GM21360 (cell line): ENCODE measurements around the gene TPP1.

Experiments used
- ATAC-seq: cut with Tn5 transposase; IDR thresholded peaks from one replicate; pipeline ENCODE4 v1.9.1; 2021; ENCODE audit warnings: mild to moderate bottlenecking, moderate library complexity; ENCODE audit not compliant: unreplicated experiment

The TPP1 gene

GRCh38 chr11:6619004-6619745 is at the start of gene TPP1:
Gene TPP1 (minus strand): TSS chr11:6619422. CDS start chr11:6619400, 22 bp downstream.
- ATAC-seq, result peak; percentile 99

- ATAC-seq, result no peak
These were observed 48.6 kb upstream of the TPP1 start for GRCh38 chr11:6667733-6668374.

GRCh38 chr11:6666302-6667183 is 47.3 kb upstream of the TPP1 start:
- ATAC-seq, result no peak

GRCh38 chr11:6664551-6664950 is 45.3 kb upstream of the TPP1 start:
- no peak for ATAC-seq

GRCh38 chr11:6663794-6664469 is 44.7 kb upstream of the TPP1 start:
- no peak for ATAC-seq

- ATAC-seq, result no peak
These were observed 41.5 kb upstream of the TPP1 start for GRCh38 chr11:6660712-6661111.

GRCh38 chr11:6658647-6659046 is 39.4 kb upstream of the TPP1 start:
- ATAC-seq, result no peak

GRCh38 chr11:6657346-6657745 is 38.1 kb upstream of the TPP1 start:
- ATAC-seq, result no peak

GRCh38 chr11:6656936-6657335 is 37.7 kb upstream of the TPP1 start:
- no peak for ATAC-seq

- no peak for ATAC-seq
These were observed 37.3 kb upstream of the TPP1 start for GRCh38 chr11:6656584-6656915.

GRCh38 chr11:6655790-6656583 is 36.8 kb upstream of the TPP1 start, which contains the start of gene DCHS1:
Gene DCHS1 (minus strand): TSS chr11:6655809. CDS start chr11:6641613, 14,196 bp downstream.
- no peak for ATAC-seq

GRCh38 chr11:6655020-6655789 is 36.0 kb upstream of the TPP1 start:
- no peak for ATAC-seq

- ATAC-seq, result no peak
These were observed 35.2 kb upstream of the TPP1 start for GRCh38 chr11:6654281-6655019.

GRCh38 chr11:6653656-6654055 is 34.4 kb upstream of the TPP1 start:
- ATAC-seq, result no peak

GRCh38 chr11:6653097-6653496 is 33.9 kb upstream of the TPP1 start:
- no peak for ATAC-seq

GRCh38 chr11:6652182-6652581 is 33.0 kb upstream of the TPP1 start:
- no peak for ATAC-seq

- ATAC-seq, result no peak
These were observed 31.8 kb upstream of the TPP1 start for GRCh38 chr11:6650980-6651379.

GRCh38 chr11:6650104-6650503 is 30.9 kb upstream of the TPP1 start:
- no peak for ATAC-seq

- no peak for ATAC-seq
These were observed 29.3 kb upstream of the TPP1 start for GRCh38 chr11:6648501-6648900.
